OCI-LY1 (cell line): Measurements from ENCODE around the gene ACOT4.
"Not testable (repeated sequence)": the region's sequence is repeated elsewhere in the genome, so short reads cannot be mapped to it uniquely, and the experiment has no call there.

Experiments
- EZH2 ChIP-seq: fragments of 200-600 bp; sonication (generic), shearing (Covaris generic); IDR thresholded peaks from 2 replicates; pipeline ENCODE4 v1.8.0; 2017; ENCODE audit warnings: borderline replicate concordance, mixed run types, mild to moderate bottlenecking, antibody characterized with exemption, low read length, moderate library complexity, mixed read lengths
- TF ChIP-seq, protein P1 (sequence below): fragments of 200-600 bp; sonication (generic), shearing (Covaris generic); IDR thresholded peaks from 2 replicates; pipeline ENCODE4 v1.5.1; 2017; ENCODE audit warnings: mild to moderate bottlenecking, antibody characterized with exemption, low read length, moderate library complexity, mixed read lengths

DNA sequence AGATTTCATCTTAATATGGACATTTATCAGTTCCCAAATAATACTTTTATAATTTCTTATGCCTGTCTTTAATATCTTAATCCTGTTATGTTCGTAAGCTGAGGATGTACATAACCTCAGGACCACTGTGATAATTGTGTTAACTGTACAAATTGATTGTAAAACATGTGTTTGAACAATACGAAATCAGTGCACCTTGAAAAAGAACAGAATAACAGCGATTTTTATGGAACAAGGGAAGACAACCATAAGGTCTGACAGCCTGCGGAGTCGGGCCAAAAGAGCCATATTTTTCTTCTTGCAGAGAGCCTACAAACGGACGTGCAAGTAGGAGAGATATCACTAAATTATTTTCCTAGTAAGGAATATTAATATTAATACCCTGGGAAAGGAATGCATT lies 29.4 kb upstream of the ACOT4 start:
- TF ChIP-seq, protein P1, sequence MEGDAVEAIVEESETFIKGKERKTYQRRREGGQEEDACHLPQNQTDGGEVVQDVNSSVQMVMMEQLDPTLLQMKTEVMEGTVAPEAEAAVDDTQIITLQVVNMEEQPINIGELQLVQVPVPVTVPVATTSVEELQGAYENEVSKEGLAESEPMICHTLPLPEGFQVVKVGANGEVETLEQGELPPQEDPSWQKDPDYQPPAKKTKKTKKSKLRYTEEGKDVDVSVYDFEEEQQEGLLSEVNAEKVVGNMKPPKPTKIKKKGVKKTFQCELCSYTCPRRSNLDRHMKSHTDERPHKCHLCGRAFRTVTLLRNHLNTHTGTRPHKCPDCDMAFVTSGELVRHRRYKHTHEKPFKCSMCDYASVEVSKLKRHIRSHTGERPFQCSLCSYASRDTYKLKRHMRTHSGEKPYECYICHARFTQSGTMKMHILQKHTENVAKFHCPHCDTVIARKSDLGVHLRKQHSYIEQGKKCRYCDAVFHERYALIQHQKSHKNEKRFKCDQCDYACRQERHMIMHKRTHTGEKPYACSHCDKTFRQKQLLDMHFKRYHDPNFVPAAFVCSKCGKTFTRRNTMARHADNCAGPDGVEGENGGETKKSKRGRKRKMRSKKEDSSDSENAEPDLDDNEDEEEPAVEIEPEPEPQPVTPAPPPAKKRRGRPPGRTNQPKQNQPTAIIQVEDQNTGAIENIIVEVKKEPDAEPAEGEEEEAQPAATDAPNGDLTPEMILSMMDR = not testable (repeated sequence)
- TF ChIP-seq EZH2 = not testable (repeated sequence)
